Activated T-cell treated with anti-CD3 and anti-CD28 coated beads, Interleukin-2, amount 50 U/mL, for 72 hours (primary cell): ENCODE measurements around the gene TPH2. TPM values are rescaled to one million over a fixed set of nuclear protein-coding genes. Genes with fewer than 3 reads are reported as not detected.

Experiments used
- ATAC-seq, 2 donors: fragments of 150-1000 bp; cut with Tn5 transposase; replicated peaks in 1 of 2; 2 replicates each; pipeline ENCODE4 v1.10.0; 2021; ENCODE audit warnings: moderate library complexity in 2 of 2, mild to moderate bottlenecking in 1 of 2
- DNase-seq, 2 donors: peaks; one replicate each; pipeline ENCODE4 v3.0.0; 2021 to 2022; ENCODE audit warnings: mixed read lengths in 1 of 2
- H3K27ac Mint-ChIP-seq: one replicate; pipeline ENCODE4 v1.8.0; 2022; ENCODE audit warnings: mild to moderate bottlenecking, moderate library complexity, mixed read lengths
- H3K27me3 Mint-ChIP-seq: one replicate; pipeline ENCODE4 v1.8.0; 2022; ENCODE audit warnings: low read depth, mixed read lengths
- H3K36me3 Mint-ChIP-seq, 2 donors: one replicate each; pipeline ENCODE4 v1.8.0; 2022; ENCODE audit warnings: mixed read lengths in 2 of 2, mild to moderate bottlenecking in 1 of 2; ENCODE audit not compliant: insufficient read depth in 2 of 2
- H3K4me1 Mint-ChIP-seq: one replicate; pipeline ENCODE4 v1.8.0; 2022; ENCODE audit warnings: low read depth, mixed read lengths
- H3K4me3 Mint-ChIP-seq, 2 donors: one replicate each; pipeline ENCODE4 v1.8.0; 2022; ENCODE audit warnings: mild to moderate bottlenecking in 2 of 2, mixed read lengths in 2 of 2, moderate library complexity in 2 of 2
- H3K9me3 Mint-ChIP-seq, 2 donors: one replicate each; pipeline ENCODE4 v1.8.0; 2022; ENCODE audit warnings: mixed read lengths in 2 of 2
- total RNA-seq, 2 donors: library from RNA; stranded (reverse); gene quantifications; one replicate each; pipeline ENCODE4 v1.2.3, GENCODE V29; 2022

The TPH2 gene
- total RNA-seq, 2 donors from 2014 or later = not detected

GRCh38 chr12:72063073-72063472 lies 124.4 kb downstream of the TPH2 start:
- DNase-seq = no peak
- no peak overlapping the region for H3K27ac Mint-ChIP-seq
- no peaks in the 10 kb centered on the region for H3K27me3 Mint-ChIP-seq
- no peak for ATAC-seq
- H3K4me1 Mint-ChIP-seq = no peaks in the 10 kb centered on the region
- H3K9me3 Mint-ChIP-seq = peaks cover 2 to 4% of the 10 kb centered on the region in 2 donors
- no peak overlapping the region for H3K4me3 Mint-ChIP-seq
- H3K36me3 Mint-ChIP-seq = no peaks in the 10 kb centered on the region

- H3K36me3 Mint-ChIP-seq = peaks cover 3 to 7% of the 10 kb centered on the region in 2 donors
- peaks cover 10 to 12% of the 10 kb centered on the region in 2 donors for H3K9me3 Mint-ChIP-seq
- DNase-seq (no peak), ATAC-seq (no peak)
- no peak overlapping the region for H3K27ac Mint-ChIP-seq
- no peak overlapping the region for H3K4me3 Mint-ChIP-seq
- no peaks in the 10 kb centered on the region for H3K27me3 Mint-ChIP-seq
- no peaks in the 10 kb centered on the region for H3K4me1 Mint-ChIP-seq
These were observed 132.4 kb downstream of the TPH2 start for GRCh38 chr12:72071030-72071429.

- Mint-ChIP-seq H3K4me3 (no peak overlapping the region), H3K27ac (no peak overlapping the region), H3K9me3 (peaks cover 10 to 12% of the 10 kb centered on the region in 2 donors), H3K4me1 (no peaks in the 10 kb centered on the region), H3K27me3 (no peaks in the 10 kb centered on the region), H3K36me3 (peaks cover 3 to 7% of the 10 kb centered on the region in 2 donors)
- no peak for ATAC-seq
- DNase-seq = no peak
These were observed 134.1 kb downstream of the TPH2 start for GRCh38 chr12:72072592-72073212.

GRCh38 chr12:72074065-72074464 lies 135.4 kb downstream of the TPH2 start:
- Mint-ChIP-seq H3K36me3 (peaks cover 3 to 7% of the 10 kb centered on the region in 2 donors), H3K27ac (no peak overlapping the region), H3K4me3 (no peak overlapping the region), H3K9me3 (peaks cover 10% of the 10 kb centered on the region in 2 donors), H3K27me3 (no peaks in the 10 kb centered on the region), H3K4me1 (no peaks in the 10 kb centered on the region)
- no peak for DNase-seq
- no peak for ATAC-seq

- no peaks in the 10 kb centered on the region for H3K27me3 Mint-ChIP-seq
- H3K36me3 Mint-ChIP-seq = peaks cover 3 to 7% of the 10 kb centered on the region in 2 donors
- H3K4me1 Mint-ChIP-seq = no peaks in the 10 kb centered on the region
- peaks cover 6 to 8% of the 10 kb centered on the region in 2 donors for H3K9me3 Mint-ChIP-seq
- DNase-seq (no peak), ATAC-seq (no peak)
- H3K4me3 Mint-ChIP-seq = no peak overlapping the region
- no peak overlapping the region for H3K27ac Mint-ChIP-seq
These were observed 136.3 kb downstream of the TPH2 start for GRCh38 chr12:72074956-72075355.

- Mint-ChIP-seq H3K27ac (no peak overlapping the region), H3K9me3 (peaks cover 3 to 8% of the 10 kb centered on the region in 2 donors), H3K36me3 (peaks cover 3 to 7% of the 10 kb centered on the region in 2 donors), H3K4me1 (no peaks in the 10 kb centered on the region), H3K4me3 (no peak overlapping the region), H3K27me3 (no peaks in the 10 kb centered on the region)
- no peak for DNase-seq
- no peak for ATAC-seq
These were observed 136.8 kb downstream of the TPH2 start for GRCh38 chr12:72075401-72075800.

GRCh38 chr12:72075891-72076557 lies 137.4 kb downstream of the TPH2 start:
- ATAC-seq = no peak
- no peaks in the 10 kb centered on the region for H3K27me3 Mint-ChIP-seq
- H3K4me1 Mint-ChIP-seq = no peaks in the 10 kb centered on the region
- no peak overlapping the region for H3K4me3 Mint-ChIP-seq
- no peak overlapping the region for H3K27ac Mint-ChIP-seq
- DNase-seq = no peak
- peaks cover 3 to 8% of the 10 kb centered on the region in 2 donors for H3K9me3 Mint-ChIP-seq
- peaks cover 3 to 7% of the 10 kb centered on the region in 2 donors for H3K36me3 Mint-ChIP-seq

- Mint-ChIP-seq H3K4me1 (no peaks in the 10 kb centered on the region), H3K27me3 (no peaks in the 10 kb centered on the region), H3K9me3 (peaks cover 2 to 5% of the 10 kb centered on the region in 2 donors), H3K36me3 (peaks cover 2 to 3% of the 10 kb centered on the region in 2 donors), H3K4me3 (no peak overlapping the region), H3K27ac (no peak overlapping the region)
- DNase-seq (no peak), ATAC-seq (no peak)
These were observed 137.9 kb downstream of the TPH2 start for GRCh38 chr12:72076558-72076915.

- H3K27me3 Mint-ChIP-seq = no peaks in the 10 kb centered on the region
- DNase-seq = no peak
- peaks cover 0 to 2% of the 10 kb centered on the region in 2 donors for H3K9me3 Mint-ChIP-seq
- H3K36me3 Mint-ChIP-seq = no peaks in the 10 kb centered on the region
- no peak overlapping the region for H3K4me3 Mint-ChIP-seq
- ATAC-seq = no peak
- H3K27ac Mint-ChIP-seq = no peak overlapping the region
- no peaks in the 10 kb centered on the region for H3K4me1 Mint-ChIP-seq
These were observed 138.6 kb downstream of the TPH2 start for GRCh38 chr12:72077111-72077820.

- Mint-ChIP-seq H3K36me3 (no peaks in the 10 kb centered on the region), H3K9me3 (no peaks in the 10 kb centered on the region), H3K27ac (no peak overlapping the region), H3K4me1 (no peaks in the 10 kb centered on the region), H3K27me3 (no peaks in the 10 kb centered on the region), H3K4me3 (no peak overlapping the region)
- ATAC-seq = no peak
- no peak for DNase-seq
These were observed 143.1 kb downstream of the TPH2 start for GRCh38 chr12:72081777-72082176.

Other genes starting within 250 kb of the TPH2 start
- 100 to 1,000 TPM in 1 of 2 donors, 10 to 100 TPM in 1; 97.0 to 102 TPM for gene RAB21, start 184.0 kb upstream of the TPH2 start, total RNA-seq
- 10 to 100 TPM; 78.5 to 81.2 TPM for gene TBC1D15, start 99.1 kb upstream of the TPH2 start, total RNA-seq